ENCODE results near the gene IFIT3. TPM values are rescaled to one million over a fixed set of nuclear protein-coding genes. Genes with fewer than 3 reads are reported as not detected.

The IFIT3 gene, protein sequence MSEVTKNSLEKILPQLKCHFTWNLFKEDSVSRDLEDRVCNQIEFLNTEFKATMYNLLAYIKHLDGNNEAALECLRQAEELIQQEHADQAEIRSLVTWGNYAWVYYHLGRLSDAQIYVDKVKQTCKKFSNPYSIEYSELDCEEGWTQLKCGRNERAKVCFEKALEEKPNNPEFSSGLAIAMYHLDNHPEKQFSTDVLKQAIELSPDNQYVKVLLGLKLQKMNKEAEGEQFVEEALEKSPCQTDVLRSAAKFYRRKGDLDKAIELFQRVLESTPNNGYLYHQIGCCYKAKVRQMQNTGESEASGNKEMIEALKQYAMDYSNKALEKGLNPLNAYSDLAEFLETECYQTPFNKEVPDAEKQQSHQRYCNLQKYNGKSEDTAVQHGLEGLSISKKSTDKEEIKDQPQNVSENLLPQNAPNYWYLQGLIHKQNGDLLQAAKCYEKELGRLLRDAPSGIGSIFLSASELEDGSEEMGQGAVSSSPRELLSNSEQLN
- 4.6 to 6.2 TPM (median 6.0 TPM) in 5 replicates for total RNA-seq (2022; extraction: Qiagen RNA extraction; ENCODE audit: low read depth)

DNA sequence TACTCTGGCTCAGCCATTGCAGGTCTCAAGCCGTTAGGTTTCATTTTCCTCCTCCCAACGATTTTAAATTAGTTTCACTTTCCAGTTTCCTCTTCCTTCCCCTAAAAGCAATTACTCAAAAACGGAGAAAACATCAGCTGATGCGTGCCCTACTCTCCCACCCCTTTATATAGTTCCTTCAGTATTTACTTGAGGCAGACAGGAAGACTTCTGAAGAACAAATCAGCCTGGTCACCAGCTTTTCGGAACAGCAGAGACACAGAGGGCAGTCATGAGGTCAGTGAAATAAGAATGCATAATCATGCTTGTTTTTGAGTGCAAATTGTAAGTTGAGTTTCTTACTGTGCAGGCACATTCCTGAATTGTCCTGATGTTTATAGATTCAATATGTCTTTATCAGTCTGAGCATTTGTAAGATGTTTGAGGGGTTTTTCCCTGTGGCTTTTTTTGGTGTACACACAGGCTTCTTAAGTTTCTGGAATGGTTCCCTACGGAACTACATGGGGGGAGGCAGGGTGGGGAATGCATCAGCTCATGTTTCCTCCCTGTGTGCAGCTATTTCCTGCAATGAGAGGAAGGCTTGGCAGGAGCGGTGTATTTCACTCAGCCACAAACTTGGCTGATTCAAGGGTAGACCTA, at the start of gene IFIT3:
TSS of gene IFIT3 (plus strand) at position 195 of the 639 bp plus-strand sequence. CDS start at position 272, 77 bp downstream.

DNA sequence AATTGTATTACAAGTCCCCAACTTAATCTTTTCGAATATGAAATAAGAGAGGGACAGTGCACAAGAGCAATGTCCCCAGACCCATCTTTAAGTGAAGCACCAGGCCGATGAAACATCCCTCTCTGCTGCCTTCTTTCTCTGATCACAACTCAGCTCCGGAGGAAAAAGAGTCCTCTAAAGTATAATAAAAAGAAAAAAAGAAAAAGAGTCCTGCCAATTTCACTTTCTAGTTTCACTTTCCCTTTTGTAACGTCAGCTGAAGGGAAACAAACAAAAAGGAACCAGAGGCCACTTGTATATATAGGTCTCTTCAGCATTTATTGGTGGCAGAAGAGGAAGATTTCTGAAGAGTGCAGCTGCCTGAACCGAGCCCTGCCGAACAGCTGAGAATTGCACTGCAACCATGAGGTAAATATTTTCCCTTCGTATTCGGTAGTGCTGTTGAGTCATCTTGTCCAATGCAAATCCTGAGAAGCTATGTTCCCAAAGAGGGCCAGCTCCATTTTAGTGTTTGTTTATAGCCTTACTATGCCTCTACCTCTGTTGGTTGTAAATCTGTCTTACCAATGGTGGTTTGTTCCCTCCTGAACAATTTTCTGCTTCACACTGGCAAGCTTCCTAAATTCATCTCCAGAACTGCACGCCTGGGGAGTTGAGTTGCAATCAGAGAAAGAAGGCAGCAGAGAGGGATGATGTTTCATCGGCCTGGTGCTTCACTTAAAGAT, 25.9 kb upstream of the IFIT3 start, which contains the start of gene IFIT2:
TSS of gene IFIT2 (plus strand) at position 326 of the 725 bp plus-strand sequence. CDS start at position 404, 78 bp downstream.

DNA sequence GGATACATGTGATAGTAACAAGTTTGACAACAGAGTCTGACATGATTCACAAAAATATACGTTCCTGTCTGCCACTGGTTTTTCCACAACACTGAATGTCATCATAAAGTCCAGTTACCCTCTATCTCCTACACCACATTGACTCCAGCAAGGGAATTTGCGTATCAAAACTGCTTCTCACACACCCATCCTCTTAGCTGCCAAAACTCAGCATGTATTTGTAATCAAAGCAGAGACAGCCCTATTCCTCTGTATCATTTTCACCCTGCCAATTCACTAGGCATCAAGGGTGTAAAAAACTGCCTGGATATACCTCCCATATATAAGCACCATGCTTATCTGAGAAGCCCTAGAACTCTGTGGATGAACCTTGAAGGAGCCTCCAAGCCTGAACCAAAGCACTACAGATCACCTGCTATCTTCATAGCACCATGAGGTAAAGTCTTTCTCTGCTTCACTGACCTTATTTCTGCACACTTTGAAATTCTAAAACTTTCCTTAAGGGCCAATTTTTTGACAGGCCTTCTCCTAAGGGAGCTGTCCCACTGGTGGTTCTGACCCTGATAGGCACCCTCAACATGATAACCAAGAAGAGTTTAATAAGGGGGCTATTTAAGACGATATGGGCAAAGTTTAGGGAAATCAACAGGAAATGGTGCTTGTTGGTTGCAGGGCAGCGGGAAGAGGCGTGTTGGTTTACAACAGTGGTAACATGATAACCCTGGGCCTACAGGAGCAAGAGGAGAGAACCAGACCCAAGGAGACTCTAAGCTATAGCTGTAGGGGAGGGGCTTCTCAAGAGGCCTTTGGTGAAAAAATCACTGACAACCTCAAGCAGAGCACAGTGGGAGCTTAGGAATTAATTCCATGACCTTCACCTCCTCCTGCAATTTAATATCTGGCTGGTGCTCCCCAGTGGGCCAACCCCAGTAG, 50.2 kb downstream of the IFIT3 start, which contains the start of gene IFIT1B:
TSS of gene IFIT1B (plus strand) at position 352 of the 933 bp plus-strand sequence. CDS start at position 432, 80 bp downstream.

Other genes with a start within 250 kb of the IFIT3 start
- 0.19 to 0.38 TPM (median 0.22 TPM) in 5 replicates for gene CH25H, start 120.7 kb upstream of the IFIT3 start, total RNA-seq (2022; extraction: Qiagen RNA extraction; ENCODE audit: low read depth)
- 38.2 to 53.6 TPM (median 50.6 TPM) in 5 replicates for gene LIPA, start 76.2 kb upstream of the IFIT3 start, total RNA-seq (2022; extraction: Qiagen RNA extraction; ENCODE audit: low read depth)
- 2.0 to 3.3 TPM (median 2.6 TPM) in 5 replicates for gene IFIT2, start 26.0 kb upstream of the IFIT3 start, total RNA-seq (2022; extraction: Qiagen RNA extraction; ENCODE audit: low read depth)
- not detected in 5 replicates for gene IFIT1B, start 50.1 kb downstream of the IFIT3 start, total RNA-seq (2022; extraction: Qiagen RNA extraction; ENCODE audit: low read depth)
- gene IFIT1, start 64.6 kb downstream of the IFIT3 start, total RNA-seq (2022; extraction: Qiagen RNA extraction; ENCODE audit: low read depth) = 4.2 to 5.7 TPM (median 4.6 TPM) in 5 replicates
- gene IFIT5, start 86.6 kb downstream of the IFIT3 start, total RNA-seq (2022; extraction: Qiagen RNA extraction; ENCODE audit: low read depth) = 7.5 to 11.1 TPM (median 9.6 TPM) in 5 replicates
- gene SLC16A12, start 207.6 kb downstream of the IFIT3 start, total RNA-seq (2022; extraction: Qiagen RNA extraction; ENCODE audit: low read depth) = 0.19 to 0.78 TPM (median 0.32 TPM) in 5 replicates